RCC 7860 (cell line): ENCODE results near the gene PTAFR.

Source experiments
- DNase-seq: peaks from one replicate; pipeline ENCODE4 v3.0.0-alpha.2; 2015; ENCODE audit warnings: low spot score
- FAIRE-seq: peaks from 2 replicates; lab custom pipeline; 2012; peaks lifted over from hg19 to GRCh38; lab: Jason Lieb, UNC

Gene PTAFR

DNA sequence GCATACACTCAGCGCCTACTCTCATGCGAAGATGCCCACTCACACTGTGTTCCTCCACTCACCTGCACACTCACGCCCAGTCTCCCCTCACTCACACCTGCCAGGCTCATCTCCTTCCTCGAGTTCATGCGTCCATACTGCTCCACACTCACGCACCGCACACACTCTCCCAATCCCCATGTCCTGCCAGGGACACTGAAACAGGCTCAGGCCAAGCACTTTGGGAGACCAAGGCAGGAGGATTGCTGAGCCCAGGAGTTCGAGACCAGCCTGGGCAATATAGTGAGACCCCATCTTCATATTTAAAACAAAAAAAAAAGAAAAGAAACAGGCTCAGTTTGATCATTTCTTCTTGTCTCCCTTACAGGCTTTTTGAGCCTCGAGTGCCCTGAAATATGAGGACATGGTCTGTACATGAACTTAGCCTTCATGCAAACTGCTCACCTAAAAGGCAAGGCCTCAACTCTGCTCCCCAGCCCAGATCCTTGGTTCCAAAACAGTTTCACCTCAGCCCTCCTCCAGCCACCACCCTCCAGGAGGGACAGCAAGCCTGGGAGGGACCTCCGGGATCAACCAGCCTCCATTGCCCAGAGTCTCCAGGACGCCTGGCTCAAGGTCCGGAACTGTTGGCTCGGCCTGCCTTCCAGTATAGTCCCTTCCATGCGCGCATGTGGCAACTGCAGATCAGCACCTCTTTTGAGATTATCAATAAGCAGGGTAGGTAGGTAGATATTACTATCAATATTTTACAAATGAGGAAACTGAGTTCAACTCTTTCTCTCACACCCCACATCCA is 2.4 kb upstream of the PTAFR start:
- DNase-seq: no peak

DNA sequence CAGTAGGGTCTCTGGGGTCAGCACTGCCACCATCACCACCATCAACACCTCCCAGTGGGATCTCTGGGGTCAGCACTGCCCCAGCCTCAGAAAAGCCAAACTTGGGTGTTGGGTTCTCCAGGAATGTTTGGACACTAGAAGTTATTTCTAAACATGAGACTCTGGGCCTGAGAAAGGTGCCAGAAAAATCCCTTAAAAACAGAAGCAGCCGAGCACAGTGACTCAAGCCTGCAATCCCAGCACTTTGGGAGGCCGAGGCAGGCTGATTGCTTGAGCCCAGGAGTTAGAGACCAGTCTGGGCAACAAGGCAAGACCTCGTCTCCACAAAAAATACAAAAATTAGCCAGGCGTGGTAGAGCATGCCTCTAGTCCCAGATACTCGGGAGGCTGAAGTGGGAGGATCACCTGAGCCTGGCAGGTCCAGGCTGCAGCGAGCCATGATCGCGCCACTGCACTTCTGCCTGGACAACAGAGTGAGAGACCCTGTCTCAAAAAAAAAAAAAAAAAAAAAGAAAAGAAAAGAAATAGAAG is 470 bp downstream of the PTAFR start:
- FAIRE-seq: no peak
- DNase-seq: no peak

More for the DNA sequence above, 2.4 kb upstream of the PTAFR start:
- FAIRE-seq: no peak

DNA sequence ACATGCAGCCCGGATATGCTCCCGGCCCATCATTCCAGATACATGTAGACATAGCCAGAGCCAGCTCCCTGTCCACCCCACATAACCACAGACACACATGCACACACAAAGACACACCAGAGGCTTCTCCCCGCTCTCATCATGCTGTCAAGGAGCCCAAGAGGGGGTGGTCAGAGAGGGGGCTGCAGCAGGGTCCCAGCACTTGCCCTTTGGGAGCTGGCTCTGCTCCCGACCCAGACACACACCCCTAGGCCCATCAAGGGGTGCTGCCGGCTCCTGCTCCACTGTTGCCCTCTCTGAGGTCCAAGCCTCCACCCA is 2.6 kb downstream of the PTAFR start:
- FAIRE-seq: no peak
- no peak for DNase-seq

DNA sequence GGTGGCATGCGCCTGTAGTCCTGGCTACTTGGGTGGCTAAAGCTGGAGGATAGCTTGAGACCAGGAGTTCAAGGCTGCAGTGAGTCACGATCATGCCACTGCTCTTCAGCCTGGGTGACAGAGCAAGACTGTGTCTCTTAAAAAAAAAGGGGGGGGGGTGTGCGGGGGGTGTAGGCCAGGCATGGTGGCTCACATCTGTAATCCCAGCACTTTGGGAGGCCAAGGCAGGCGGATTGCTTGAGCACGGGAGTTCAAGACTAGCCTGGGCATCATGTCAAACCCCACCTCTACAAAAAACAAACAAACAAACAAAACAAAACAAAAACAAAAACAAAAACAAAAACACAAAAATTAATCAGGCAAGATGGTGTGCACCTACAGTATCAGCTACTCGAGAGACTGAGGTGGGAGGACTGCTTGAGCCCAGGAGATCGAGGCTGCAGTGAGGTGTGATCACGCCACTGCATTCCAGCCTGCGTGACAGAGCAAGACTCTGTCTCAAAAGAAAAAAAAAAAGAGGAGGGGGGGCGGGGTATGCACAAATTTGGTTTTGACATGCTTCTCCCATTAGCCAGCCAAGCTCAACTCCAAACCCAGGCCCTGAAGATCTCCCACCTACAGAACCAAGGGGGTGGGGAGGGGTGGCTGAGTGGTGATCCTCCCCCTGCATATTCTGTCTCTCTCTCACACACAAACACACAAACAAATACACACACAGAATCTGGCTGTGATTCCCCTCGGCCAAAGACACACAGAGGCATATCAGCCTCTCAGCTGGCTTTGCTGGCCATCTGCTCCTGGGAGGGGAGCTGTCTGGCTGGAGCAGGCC is 3.1 kb downstream of the PTAFR start:
- FAIRE-seq (no peak), DNase-seq (no peak)

DNA sequence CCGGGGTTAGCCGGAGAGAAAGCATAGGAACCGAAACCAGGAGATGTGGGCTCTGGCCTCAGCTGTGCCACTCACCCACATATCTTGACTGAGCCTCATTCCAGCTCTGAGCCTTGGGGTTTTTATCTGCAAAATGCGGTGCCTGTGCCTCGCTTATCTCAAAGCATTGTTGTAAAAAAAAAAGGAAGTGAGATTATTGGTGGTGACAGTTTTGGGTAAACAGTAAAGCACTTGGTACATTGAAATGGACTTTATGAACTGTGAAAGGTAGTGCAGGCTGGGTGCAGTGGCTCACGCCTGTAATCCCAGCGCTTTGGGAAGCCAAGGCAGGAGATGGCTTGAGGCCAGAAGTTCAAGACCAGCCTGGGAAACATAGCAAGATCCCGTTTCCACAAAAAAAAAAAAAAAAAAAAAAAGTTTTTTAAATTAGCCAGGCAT is 3.8 kb downstream of the PTAFR start:
- DNase-seq (no peak), FAIRE-seq (no peak)

DNA sequence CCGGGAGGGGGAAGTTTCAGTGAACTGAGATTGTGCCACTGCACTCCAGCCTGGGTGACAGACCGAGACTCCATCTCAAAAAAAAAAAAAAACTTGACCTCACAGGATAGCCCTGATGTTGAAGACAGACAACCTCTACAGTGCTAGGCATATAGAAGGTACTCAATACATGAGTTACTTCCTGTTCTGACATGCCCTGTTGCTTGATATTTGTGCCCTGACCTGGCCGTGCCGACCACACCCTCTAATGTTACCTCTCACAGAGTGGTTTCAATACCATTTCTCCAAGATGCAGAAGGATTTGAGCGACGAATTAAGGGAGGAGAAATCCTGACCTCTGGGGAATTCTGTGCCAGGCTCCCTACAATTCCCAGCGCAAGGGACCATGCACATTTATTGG is 5.2 kb downstream of the PTAFR start:
- DNase-seq: no peak
- FAIRE-seq: no peak

DNA sequence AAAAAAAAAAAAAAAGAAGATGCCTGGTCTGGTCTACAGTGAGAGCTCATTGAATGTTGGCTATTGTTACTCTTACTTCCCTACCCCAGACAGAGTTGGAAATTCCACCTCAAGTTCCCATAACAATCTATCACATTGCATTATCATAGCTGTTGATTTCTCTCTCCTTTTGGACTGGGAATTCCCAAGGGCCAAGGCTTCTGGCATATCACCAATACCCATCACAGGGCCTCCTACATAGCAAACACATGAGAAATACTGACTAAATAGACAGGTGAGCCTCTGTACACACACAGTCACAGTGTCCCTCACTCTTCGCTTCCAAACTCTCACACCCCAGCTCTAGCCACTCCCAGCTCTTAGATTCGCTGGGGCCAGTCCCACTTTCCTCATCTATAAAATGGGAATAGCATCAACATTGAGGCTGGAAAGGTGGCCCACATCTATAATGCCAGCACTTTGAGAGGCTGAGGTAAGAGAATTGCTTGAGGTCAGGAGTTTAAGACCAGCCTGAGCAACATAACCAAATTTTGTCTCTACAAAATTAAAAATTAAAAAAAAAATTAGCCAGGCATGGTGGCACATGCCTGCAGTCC is 6.4 kb downstream of the PTAFR start:
- DNase-seq (no peak), FAIRE-seq (no peak)

DNA sequence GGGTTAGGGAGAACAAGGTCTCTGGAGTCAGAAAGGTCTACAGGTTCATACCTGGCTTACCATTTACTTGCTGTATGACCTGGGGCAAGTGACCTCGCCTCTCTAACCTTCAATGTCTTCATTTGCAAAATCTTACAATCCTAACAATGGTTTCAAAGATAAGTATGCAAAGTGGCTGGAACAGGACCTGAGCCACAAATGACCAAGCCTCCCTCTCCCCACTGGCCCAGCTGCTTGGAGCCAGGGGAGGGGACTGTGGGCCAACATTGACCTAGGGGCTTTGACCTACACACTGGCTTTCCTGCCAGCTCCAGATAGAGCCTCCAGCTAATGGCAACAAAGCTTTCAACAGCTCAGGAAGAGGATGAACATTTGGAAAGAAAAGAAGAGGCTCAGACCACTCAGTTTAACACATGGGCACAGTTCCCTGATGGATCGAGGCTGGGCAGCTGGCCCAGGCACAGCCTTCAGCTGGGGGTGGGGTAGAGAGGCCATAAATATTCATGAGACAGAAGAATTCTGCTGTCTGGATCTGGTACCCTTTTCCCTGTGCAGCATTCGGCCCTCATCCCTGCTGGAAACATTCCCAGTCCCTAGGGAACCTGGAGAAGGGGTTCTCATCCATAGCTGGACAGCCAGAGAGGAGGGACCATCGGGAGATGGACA is 12.9 kb downstream of the PTAFR start:
- FAIRE-seq (no peak), DNase-seq (no peak)

DNA sequence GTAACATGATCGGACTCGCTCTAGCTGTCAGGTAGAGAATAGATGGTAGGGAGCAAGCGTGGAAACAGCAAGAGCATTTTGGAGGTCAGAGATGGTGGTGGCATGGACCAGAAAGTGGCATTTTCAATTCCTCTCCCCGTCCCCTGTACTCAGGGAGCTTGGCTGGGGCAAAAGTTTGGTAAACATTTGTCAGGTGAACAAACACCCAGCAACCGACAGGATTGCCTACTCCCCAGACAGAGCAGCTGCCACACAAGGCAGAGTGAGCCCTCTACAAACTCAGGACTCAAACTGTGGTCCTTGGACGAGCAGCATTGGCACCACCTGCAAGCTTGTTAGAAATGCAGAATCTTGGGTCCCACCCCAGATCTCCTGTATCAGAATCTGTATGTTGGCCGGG is 14.3 kb downstream of the PTAFR start:
- DNase-seq: no peak
- no peak for FAIRE-seq

DNA sequence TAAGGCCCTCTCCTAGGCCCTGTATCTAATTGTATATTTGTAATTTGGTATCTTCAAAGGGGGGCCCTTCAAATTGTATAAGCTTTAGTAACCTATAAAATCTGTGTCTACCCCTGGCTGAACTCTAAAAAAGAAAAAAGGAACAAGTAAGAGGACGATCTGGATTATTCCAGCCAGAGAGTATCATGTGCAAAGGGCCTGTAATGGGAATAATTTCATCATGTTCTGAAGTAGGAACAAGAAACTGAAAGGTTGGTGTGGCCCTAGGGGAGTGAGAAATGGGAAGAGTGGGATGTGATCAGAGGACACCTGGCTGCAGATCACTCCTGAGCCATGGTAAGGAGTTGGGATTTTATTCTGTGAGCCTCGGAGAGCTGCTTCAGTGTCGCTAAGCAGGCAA is 14.7 kb downstream of the PTAFR start:
- FAIRE-seq (no peak), DNase-seq (no peak)

DNA sequence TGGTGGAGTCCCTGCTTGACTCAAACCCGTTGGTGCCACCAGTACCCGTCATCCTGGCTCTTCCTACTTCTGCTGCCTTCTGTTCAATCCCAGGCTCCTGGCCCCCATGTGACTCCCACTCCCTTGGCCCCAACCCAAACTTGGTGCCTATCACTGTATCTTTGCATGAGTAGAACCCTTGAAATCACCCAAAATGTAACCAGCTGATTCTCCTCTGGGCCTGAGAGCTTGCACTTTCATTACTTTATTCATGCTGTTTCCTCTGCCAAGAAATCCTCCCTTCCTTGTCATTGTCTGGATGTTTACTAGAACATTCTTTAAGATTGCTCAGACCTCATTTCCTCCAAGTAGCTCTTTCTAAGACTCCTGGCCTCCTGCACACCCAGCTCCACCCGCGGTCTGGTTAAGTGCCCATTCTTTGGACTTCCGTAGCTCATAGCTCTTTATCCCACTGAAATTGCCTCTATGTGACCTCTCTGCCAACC is 15.7 kb downstream of the PTAFR start:
- no peak for FAIRE-seq
- no peak for DNase-seq

DNA sequence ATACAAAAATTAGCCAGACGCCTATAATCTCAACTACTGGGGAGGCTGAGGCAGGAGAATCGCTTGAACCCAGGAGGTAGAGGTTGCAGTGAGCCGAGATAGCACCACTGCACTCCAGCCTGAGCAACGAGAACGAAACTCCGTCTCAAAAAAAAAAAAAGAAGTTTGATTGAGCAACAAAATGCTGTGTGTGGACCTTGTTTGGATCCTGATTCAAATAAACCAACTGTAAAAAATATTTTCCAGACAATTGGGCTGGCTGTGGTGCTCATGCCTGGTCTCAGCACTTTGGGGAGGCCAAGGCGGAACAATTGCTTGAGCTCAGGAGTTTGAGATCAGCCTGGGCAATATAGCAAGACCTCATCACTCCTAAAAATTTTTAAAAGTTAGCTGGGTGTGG is 16.8 kb downstream of the PTAFR start:
- FAIRE-seq (no peak), DNase-seq (no peak)

DNA sequence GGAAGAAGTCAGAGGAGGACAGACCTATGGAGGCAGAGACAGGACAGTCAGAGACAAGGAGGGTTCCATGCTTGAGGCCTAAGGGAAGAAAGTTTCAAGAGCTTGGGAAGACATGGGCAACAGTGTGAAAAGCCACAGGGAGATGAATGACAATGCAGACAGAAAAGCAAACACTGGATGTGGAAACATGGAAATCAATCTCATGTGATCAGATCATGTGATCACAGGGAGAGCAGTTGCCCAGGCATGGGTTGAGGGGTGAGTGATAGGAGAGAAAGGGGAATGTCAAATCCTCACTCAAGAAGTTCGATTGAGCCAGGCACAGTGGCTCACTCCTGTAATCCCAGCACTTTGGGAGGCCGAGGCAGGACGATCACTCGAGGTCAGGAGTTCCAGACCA is 17.2 kb downstream of the PTAFR start:
- DNase-seq (no peak), FAIRE-seq (no peak)

DNA sequence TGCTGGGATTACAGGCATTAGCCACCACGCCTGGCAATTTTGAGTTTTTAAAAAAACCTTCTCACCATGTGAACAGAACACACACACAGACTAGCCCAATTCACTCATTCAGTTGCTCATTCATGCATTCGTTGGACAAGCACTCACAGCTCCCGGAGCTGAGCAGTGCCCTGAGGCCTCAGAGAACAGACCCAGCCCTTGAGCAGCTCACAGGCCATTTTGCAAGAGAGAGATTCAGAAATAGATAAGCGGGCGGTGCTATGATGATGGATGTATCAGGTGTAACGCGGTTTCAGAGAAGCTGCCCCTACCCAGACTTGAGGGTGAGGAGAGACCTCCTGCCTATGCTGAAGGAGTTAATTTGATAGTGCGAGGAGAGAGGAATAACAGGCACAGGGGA is 18.6 kb downstream of the PTAFR start:
- DNase-seq (no peak), FAIRE-seq (no peak)

DNA sequence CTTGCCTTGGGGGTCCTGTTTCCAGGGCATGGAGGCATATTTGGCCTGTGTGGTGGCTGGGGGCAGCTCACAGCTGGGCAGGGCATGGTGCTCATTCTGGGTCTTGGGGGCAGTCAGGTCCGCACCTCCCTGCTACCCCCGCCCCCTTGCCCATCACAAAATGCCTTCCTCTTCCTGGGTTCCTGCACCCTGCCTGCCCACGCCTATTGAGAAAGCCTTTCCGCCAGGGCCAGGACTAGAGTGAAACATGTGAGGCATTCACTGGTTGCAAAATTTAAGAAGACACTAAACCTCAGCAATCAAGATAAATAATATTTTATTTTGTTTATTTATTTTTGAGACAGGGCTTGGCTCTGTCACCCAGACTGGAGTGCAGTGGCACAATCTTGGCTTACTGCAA is 19.7 kb downstream of the PTAFR start:
- FAIRE-seq (no peak), DNase-seq (no peak)

DNA sequence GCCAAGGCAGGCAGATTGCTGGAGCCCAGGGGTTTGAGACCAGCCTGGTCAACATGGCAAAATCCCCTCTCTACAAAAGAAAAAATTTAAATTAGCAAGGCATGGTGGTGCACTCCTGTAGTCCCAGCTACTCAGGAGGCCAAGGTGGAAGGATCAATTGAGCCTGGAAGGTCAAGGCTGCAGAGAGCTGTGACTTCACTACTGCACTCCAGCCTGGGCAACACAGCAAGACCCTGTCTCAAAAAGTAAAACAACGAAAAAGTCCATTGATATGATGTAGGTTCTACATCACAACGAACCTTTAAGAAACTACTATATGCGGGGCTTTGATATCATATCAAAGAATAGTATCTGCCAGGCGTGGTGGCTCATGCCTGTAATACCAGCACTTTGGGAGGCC is 20.9 kb downstream of the PTAFR start:
- FAIRE-seq: no peak
- DNase-seq: no peak

DNA sequence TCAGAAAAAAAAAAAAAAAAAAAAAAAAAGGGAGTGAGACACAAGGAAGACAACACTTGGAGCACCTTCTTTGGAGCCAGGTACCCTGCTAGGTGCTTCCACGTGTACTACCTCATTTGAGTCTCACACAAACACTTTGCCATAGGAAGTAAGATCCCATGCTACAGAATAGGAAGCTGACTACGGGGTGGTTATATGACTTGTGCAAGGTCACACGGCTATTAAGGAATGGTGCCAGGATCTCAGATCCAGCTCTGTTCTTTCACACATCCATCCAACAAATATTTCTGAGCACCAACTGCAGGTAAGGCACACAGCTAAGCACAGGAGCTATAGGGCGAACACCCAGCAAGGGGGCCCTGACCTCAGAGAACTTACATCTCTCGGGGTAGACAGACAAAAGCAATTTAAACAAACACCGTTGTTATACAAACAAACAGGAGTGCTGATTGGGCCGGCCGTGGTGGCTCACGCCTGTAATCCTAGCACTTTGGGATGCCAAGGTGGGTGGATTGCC is 22.4 kb downstream of the PTAFR start:
- DNase-seq (no peak), FAIRE-seq (no peak)

DNA sequence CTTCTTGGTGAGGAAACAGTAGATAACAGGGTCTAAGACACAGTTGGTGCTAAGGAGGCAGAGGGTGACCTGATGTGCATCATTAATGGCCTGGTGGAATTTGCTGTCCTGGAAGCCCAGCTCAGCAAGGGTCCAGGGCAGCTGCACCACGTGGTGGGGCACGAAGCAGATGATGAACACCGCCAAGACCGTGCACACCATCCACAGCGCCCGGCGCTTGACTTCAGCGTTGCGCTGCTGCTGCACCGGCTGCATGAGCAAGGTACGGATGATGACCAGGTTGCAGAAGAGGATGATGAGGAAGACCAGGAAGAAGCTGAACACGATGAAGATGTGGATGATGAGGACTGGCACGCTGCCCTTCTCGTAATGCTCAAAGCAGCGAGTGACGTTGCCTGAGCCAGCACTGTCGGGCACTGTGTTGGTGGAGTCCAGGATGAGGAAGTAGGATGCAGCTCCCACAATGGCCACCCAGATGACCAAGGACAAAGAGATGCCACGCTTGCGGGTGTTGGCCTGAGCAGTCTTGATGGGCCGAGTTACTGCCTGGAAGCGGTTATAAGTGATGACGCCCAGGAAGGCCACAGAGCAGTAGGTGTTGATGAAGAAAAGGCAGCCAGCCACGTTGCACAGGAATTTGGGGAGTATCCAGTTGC is 26.2 kb downstream of the PTAFR start:
- no peak for DNase-seq
- no peak for FAIRE-seq

DNA sequence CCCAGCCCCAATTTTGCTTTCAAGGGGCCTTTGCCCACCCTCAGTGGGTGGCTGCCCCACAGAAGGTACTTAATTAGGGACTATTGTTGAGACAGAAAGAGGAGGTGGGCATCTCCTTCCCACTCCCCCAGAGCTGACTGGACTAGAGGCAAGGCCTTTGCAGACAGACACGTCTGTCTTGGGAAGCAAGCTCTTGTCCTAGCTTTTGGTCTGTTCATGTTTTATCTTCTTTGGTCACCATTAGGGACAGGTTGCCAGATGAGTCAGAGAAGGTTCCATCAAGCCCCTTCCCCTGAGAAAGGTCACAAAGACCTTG is 27.7 kb downstream of the PTAFR start:
- no peak for FAIRE-seq
- no peak for DNase-seq

DNA sequence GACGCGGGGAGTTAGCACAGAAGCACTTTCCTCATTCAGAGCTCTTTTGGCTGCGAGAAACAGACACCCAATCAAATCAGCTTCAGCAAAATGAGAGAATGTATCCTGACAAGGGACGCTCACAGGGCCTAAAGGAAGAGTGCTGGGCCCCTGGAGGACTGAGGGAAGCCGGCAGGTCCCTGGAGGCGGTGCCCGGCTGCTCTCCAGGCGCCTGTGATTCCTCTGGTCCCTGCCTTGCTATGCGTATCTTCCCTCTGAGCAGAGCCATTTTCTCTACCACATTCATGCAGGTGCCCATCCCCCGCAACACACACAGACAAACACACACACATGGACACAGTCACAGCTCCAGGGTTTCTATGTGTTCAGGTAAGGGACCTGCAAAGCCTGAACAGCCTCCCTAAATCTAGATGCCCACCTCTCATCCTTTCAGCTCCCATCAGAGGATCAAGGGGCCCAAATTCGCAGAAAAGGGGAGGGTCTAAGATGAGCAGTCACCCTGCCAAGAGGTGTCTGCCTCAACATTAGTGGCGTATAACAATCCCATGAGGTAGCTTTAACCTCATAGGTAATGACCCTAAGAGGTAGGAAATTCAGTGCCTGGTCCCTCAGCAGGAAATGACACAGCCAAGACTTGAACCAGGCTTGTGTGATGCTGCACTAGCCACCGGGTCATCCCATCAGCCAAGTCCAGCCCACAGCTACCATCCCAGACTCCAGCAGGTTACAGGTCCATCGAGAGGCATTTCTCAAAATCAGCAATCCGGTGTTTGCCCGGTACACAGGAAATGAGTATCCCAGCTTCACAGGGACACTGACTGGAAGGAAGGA is 29.0 kb downstream of the PTAFR start:
- DNase-seq (no peak), FAIRE-seq (no peak)
